AG10803 (cell line): Measurements from ENCODE around the gene KRTAP9-7.

ENCODE experiments used
- DNase-seq: peaks from one replicate; pipeline ENCODE4 v3.0.0; 2010; ENCODE audit warnings: low read depth
- H3K4me3 ChIP-seq: 2 replicates; pipeline ENCODE4 v1.5.1; 2011; ENCODE audit warnings: mild to moderate bottlenecking, low read length, control low read depth
- CTCF ChIP-seq: conservative IDR thresholded peaks from 2 replicates; pipeline ENCODE4 v1.5.1; 2011; ENCODE audit warnings: mild to moderate bottlenecking, low read length, control low read depth, inconsistent platforms

The KRTAP9-7 gene

GRCh38 chr17:41287050-41287449 is 11.6 kb downstream of the KRTAP9-7 start:
- DNase-seq: no peak
- TF ChIP-seq CTCF: no peak
- no peak overlapping the region for H3K4me3 ChIP-seq

- DNase-seq: peak; percentile 45
- TF ChIP-seq CTCF: no peak
- H3K4me3 ChIP-seq: no peak overlapping the region
Measured at GRCh38 chr17:41294016-41294415, 18.5 kb downstream of the KRTAP9-7 start.

- no peak for DNase-seq
- no peak for TF ChIP-seq CTCF
- H3K4me3 ChIP-seq: no peak overlapping the region
Measured at GRCh38 chr17:41296846-41297245, 21.3 kb downstream of the KRTAP9-7 start.

DNA sequence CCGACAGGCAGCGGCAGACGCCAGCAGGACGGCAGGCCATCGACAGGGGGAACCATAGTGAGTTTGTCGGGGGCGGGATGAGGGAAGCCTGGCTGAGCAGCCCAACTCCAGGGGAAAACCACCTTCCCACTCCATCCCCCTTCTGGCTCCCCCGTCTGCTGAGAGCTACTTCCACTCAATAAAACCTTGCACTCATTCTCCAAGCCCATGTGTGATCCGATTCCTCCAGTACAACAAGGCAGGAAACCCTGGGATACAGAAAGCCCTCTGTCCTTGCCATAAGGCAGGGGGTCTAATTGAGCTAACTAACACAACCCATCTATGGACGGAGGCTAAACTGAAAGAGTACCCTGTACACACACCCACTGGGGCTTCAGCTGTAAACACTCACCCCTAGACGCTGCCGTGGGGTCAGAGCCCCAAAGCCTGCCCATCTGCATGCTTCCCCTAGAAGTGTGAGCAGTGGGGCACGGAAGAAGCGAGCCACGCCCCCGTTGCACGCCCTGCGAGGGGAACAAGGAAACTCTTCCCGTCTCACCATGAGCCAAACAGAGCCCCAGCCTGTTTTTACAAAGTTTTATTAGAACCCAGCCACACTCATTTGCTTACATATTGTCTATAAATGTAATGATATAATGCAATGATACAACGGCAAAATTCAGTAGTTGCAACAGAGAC is 23.1 kb downstream of the KRTAP9-7 start:
- no peak overlapping the region for H3K4me3 ChIP-seq
- TF ChIP-seq CTCF: no peak
- DNase-seq: no peak

GRCh38 chr17:41301204-41301790 is 25.8 kb downstream of the KRTAP9-7 start:
- no peak for DNase-seq
- no peak for TF ChIP-seq CTCF
- H3K4me3 ChIP-seq: no peak overlapping the region

DNA sequence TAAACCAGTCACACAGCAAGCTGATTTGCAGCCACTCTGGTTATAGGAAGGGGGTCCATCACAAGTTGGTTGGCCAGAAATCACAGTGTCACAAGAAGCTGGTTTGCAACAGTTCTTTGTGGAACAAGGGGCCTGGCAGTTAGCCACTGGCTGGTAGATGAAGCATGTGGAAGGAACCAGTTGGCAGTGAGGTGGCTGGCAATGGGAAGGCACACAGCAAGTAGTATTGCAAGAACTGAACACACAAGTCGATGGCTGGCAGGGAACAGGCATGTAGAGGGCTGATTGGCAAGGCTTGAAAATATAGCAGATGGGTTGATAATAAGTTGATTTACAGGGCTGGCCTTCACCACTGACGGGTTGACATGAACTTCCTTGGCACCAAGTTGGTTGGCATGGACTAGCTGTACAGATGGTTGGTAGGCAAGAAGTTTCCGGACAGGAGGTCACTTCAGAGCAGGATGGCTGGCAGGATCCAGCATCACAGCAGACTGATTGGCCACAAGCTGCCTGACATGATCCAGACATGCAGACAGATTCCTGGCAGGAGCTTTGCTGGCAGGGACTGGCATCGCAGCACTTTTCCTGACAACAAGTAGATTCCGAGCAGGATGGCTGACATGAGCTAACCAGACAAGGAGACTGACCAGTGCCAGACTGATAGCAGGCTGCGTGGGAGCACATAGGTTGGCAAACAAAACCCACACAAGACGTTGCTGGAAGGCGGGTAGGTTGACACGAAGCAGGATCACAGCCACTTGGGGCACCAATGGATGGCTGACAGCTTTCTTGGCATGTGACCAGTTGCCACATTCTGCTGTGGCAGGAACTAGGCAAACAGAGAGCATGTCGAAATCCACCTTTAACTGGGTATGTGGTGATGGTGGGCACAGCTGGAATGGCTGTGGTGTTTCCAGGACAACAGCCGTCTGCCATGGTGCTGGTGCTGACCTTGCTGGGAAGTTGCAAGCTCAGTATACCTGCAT is 26.7 kb downstream of the KRTAP9-7 start, which contains the start of gene KRTAP29-1:
KRTAP29-1 (minus strand) TSS at position 936 of the 986 bp plus-strand sequence; CDS start at position 936, 0 bp downstream.
- no peak for TF ChIP-seq CTCF
- no peak within 1 kb of the TSS for H3K4me3 ChIP-seq
- DNase-seq: no peak
